Naive B cell (primary cell): ENCODE results near the gene LIMS2. TPM values are rescaled to one million over a fixed set of nuclear protein-coding genes. Genes with fewer than 3 reads are reported as not detected.

Experiments
- ATAC-seq, 2 donors: fragments of 150-1000 bp; cut with Tn5 transposase; 2 replicates each; pipeline ENCODE4 v1.10.0; 2021; ENCODE audit warnings: low read depth in 2 of 2, mild to moderate bottlenecking in 2 of 2, moderate library complexity in 2 of 2
- DNase-seq: peaks from one replicate; pipeline ENCODE4 v3.0.0; 2022
- H3K27ac Mint-ChIP-seq, 6 donors: one replicate each; pipeline ENCODE4 v1.8.0; 2020 to 2022; ENCODE audit warnings: mild to moderate bottlenecking in 6 of 6, mixed read lengths in 6 of 6, moderate library complexity in 5 of 6, inconsistent platforms in 2 of 6
- H3K27me3 Mint-ChIP-seq, 3 donors: one replicate each; pipeline ENCODE4 v1.8.0; 2021 to 2022; ENCODE audit warnings: mixed read lengths in 3 of 3, mild to moderate bottlenecking in 1 of 3
- H3K36me3 Mint-ChIP-seq, 2 donors: one replicate each; pipeline ENCODE4 v1.8.0; 2020 to 2022; ENCODE audit warnings: mixed read lengths in 2 of 2, inconsistent platforms in 1 of 2, mild to moderate bottlenecking in 1 of 2
- H3K4me1 Mint-ChIP-seq, 3 donors: one replicate each; pipeline ENCODE4 v1.8.0; 2020 to 2022; ENCODE audit warnings: mixed read lengths in 3 of 3, inconsistent platforms in 1 of 3, mild to moderate bottlenecking in 1 of 3, moderate library complexity in 1 of 3
- H3K4me3 Mint-ChIP-seq, 8 donors: one replicate each; pipeline ENCODE4 v1.8.0; 2020 to 2022; ENCODE audit warnings: mild to moderate bottlenecking in 8 of 8, mixed read lengths in 8 of 8, moderate library complexity in 8 of 8, inconsistent platforms in 2 of 8
- H3K9me3 Mint-ChIP-seq, 7 donors: one replicate each; pipeline ENCODE4 v1.8.0; 2020 to 2022; ENCODE audit warnings: mixed read lengths in 7 of 7, mild to moderate bottlenecking in 5 of 7, inconsistent platforms in 2 of 7, moderate library complexity in 1 of 7
- polyA plus RNA-seq, 6 donors: library from polyadenylated mRNA; unstranded; fragments of 300-500 nt; fragmentation: Illumina TruSeq; gene quantifications; one replicate each; pipeline ENCODE4 v1.2.3, GENCODE V29; 2021; ENCODE audit warnings: low read depth in 6 of 6

Gene LIMS2
- polyA plus RNA-seq, 6 donors from 2014 or later, result 11.2 to 60.4 (median 27.7) TPM

GRCh38 chr2:127605691-127606263 is 69.6 kb downstream of the LIMS2 start:
- peak overlapping the region in 1 of 8 donors; percentile 35 for H3K4me3 Mint-ChIP-seq
- ATAC-seq (peak in 1 of 2 donors; percentile 25), DNase-seq (no peak)
- peaks cover 5 to 8% of the 10 kb centered on the region in 2 donors for H3K36me3 Mint-ChIP-seq
- H3K4me1 Mint-ChIP-seq, result peaks cover 0 to 47% (median 35%) of the 10 kb centered on the region in 3 donors
- peak overlapping the region in 1 of 6 donors; percentile 27 for H3K27ac Mint-ChIP-seq
- H3K9me3 Mint-ChIP-seq, result peaks cover 4 to 13% (median 7%) of the 10 kb centered on the region in 7 donors
- no peaks in the 10 kb centered on the region for H3K27me3 Mint-ChIP-seq

DNA sequence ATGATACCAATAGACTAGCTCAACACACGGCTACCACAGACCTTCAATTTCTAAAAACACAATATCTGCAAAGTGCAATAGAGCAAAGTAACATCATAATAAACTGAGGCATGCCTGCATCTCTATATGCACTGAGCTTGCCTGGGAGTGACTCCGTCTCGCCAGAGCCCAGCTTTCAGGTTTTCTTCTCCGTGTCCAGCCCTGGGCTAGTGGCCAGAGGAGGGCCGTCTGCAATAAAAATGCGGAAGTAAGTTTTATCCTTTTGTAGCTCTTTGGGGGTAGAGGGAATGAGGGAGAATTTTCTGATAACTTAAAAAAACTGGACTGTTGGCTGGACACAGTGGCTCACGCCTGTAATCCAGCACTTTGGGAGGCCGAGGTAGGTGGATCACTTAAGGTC is 70.3 kb downstream of the LIMS2 start:
- Mint-ChIP-seq H3K27ac (peak overlapping the region in 1 of 6 donors; percentile 7), H3K4me1 (peaks cover 0 to 46% (median 35%) of the 10 kb centered on the region in 3 donors), H3K9me3 (peaks cover 4 to 12% (median 7%) of the 10 kb centered on the region in 7 donors), H3K4me3 (no peak overlapping the region), H3K36me3 (peaks cover 5 to 8% of the 10 kb centered on the region in 2 donors), H3K27me3 (no peaks in the 10 kb centered on the region)
- DNase-seq, result no peak
- ATAC-seq, result no peak

GRCh38 chr2:127599211-127599610 is 76.1 kb downstream of the LIMS2 start:
- DNase-seq (no peak), ATAC-seq (no peak)
- Mint-ChIP-seq H3K4me1 (peaks cover 6 to 20% (median 15%) of the 10 kb centered on the region in 3 donors), H3K27me3 (no peaks in the 10 kb centered on the region), H3K27ac (no peak overlapping the region), H3K4me3 (no peak overlapping the region), H3K9me3 (peaks cover 5 to 12% (median 8%) of the 10 kb centered on the region in 7 donors), H3K36me3 (peaks cover 5 to 8% of the 10 kb centered on the region in 2 donors)

GRCh38 chr2:127598711-127599110 is 76.6 kb downstream of the LIMS2 start:
- Mint-ChIP-seq H3K27me3 (no peaks in the 10 kb centered on the region), H3K4me1 (peaks cover 7 to 21% (median 14%) of the 10 kb centered on the region in 3 donors), H3K36me3 (peaks cover 5 to 8% of the 10 kb centered on the region in 2 donors), H3K27ac (no peak overlapping the region), H3K4me3 (no peak overlapping the region), H3K9me3 (peaks cover 5 to 12% (median 8%) of the 10 kb centered on the region in 7 donors)
- no peak for DNase-seq
- ATAC-seq, result no peak

DNA sequence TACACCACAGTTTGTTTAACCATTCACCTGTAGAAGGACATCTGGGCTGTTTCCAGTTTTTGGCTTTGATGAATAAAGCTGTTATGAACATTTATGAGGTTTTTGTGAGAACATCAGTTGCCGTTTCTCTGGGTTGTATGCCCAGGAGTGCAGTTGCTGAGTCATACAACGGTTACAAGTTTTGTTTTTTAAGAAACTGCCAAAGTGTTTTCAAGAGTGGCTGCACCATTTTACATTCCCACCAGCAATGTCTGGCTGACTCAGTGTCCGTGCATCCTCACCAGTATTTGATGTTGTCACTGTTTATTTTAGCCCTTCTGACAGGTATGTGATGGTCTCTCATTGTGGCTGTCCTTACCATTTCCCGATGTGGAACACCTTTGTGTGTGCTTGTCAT is 77.3 kb downstream of the LIMS2 start:
- Mint-ChIP-seq H3K36me3 (peaks cover 0 to 4% of the 10 kb centered on the region in 2 donors), H3K4me3 (no peak overlapping the region), H3K9me3 (peaks cover 2 to 7% (median 5%) of the 10 kb centered on the region in 7 donors), H3K27ac (no peak overlapping the region), H3K27me3 (no peaks in the 10 kb centered on the region), H3K4me1 (peaks cover 7 to 21% (median 14%) of the 10 kb centered on the region in 3 donors)
- no peak for ATAC-seq
- no peak for DNase-seq

GRCh38 chr2:127597046-127597983 is 78.0 kb downstream of the LIMS2 start:
- Mint-ChIP-seq H3K27ac (no peak overlapping the region), H3K27me3 (no peaks in the 10 kb centered on the region), H3K9me3 (peaks cover 0 to 6% (median 2%) of the 10 kb centered on the region in 7 donors), H3K36me3 (no peaks in the 10 kb centered on the region), H3K4me3 (no peak overlapping the region), H3K4me1 (peaks cover 7 to 21% (median 14%) of the 10 kb centered on the region in 3 donors)
- DNase-seq (no peak), ATAC-seq (no peak)

DNA sequence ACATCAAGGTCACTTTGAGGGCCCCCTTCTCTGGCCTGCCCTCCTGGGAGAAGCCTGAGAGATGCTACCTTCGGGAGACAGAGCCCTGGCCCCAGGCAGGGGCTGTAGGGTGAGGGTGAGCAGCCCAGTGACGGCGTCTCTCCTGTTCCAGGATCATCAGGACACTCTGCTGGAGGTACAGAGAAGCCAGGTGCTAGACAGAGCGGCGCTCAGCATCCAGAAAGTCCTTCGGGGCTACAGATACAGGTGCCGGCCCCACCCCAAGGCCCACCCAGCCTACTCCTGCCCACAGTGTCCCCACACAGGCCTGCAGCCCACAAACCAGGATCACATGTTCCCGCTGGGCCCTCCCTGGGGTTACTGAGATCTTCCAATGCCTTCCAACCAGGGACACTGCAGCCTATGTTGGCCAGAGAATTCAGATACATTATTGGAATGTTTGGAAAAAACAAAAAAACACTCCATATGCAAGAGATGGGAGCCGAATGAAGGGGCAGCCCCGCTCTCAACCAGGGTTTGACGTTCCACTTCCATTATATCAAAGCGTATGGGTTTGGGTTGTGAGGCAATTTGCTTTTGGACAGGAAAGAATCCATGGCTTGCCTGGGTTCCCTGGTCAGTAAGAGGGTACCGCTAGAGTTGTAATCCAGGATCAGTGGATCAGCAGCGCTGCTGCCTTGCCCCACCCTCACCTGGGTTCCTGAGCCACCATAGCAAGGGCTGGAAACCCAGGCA is 78.9 kb downstream of the LIMS2 start:
- no peak overlapping the region for H3K27ac Mint-ChIP-seq
- ATAC-seq (no peak), DNase-seq (no peak)
- peaks cover 13 to 28% (median 14%) of the 10 kb centered on the region in 3 donors for H3K4me1 Mint-ChIP-seq
- no peak overlapping the region for H3K4me3 Mint-ChIP-seq
- H3K27me3 Mint-ChIP-seq, result no peaks in the 10 kb centered on the region
- no peaks in the 10 kb centered on the region for H3K36me3 Mint-ChIP-seq
- H3K9me3 Mint-ChIP-seq, result peaks cover 0 to 4% (median 0%) of the 10 kb centered on the region in 7 donors

DNA sequence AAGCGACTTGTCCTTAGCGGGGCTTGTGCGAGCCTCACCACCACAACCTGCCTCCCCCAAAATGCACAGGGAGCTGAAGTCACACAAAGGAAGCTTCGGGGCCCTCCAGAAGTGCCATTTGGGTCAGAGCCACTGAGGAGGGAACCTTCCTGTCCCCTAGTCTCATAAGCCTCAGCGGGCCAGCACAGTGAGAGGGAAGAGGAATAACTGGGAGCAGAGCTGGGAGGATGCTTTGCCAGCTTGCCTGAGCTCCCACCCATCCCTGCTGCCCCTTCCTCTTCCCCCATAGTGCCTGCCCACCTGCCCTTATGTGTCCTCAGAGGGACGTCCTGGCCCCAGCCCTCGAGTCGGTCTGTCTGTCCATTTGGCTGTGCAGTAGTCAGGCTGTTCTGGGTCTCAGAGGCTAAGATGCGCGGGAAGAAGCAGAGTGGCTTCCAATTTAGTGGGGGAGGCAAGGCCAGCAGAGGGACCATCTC is 81.2 kb downstream of the LIMS2 start:
- H3K36me3 Mint-ChIP-seq, result no peaks in the 10 kb centered on the region
- H3K27ac Mint-ChIP-seq, result peak overlapping the region in 1 of 6 donors; percentile 24
- peak overlapping the region in 1 of 8 donors; percentile 51 for H3K4me3 Mint-ChIP-seq
- H3K27me3 Mint-ChIP-seq, result no peaks in the 10 kb centered on the region
- peaks cover 14 to 34% (median 23%) of the 10 kb centered on the region in 3 donors for H3K4me1 Mint-ChIP-seq
- peaks cover 0 to 4% (median 0%) of the 10 kb centered on the region in 7 donors for H3K9me3 Mint-ChIP-seq
- no peak for ATAC-seq
- DNase-seq, result no peak

DNA sequence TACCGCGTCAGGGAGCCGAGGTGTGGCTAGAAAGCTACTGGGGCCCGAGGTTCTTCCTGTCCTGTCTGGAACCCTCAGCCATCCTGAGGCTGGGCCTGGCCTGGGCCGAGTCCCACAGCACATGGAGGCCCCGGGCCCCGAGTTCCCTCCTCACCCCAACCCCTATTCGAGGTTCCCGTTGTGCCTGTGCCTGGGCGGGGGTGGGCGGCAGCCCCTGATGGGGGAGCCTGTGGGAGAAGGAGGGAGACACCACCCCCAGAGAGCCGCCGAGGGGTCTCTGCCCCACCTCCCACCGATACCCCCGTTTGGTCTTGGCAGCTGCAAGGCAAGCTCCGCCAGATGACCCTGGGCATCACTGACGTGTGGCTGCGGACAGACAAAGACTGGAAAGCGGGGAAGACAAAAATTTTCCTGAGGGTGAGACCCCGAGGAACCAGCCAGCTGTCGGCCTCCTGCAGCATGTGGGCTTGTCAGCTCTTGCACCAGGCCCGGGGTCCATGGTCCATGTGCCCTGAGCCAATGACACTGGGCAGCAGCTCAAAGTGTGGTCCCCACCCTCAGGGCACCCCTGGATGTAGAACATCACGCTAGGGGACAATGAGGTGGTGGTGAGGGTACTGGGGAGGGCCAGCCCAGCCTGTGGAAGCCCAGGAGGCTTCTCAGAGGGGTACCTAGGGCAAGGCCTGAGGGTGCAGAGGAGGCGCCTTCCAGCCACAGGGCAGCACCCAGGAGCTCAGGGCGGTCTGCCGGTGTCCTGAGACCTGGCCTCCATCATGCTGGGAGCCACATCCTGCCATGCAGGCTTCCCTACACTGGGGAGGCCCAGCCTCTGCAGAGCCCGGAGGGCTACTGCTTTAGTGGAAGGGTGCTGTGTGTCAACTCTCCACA is 81.9 kb downstream of the LIMS2 start:
- DNase-seq, result no peak

GRCh38 chr2:127592761-127593227 is 82.5 kb downstream of the LIMS2 start:
- Mint-ChIP-seq H3K27me3 (no peaks in the 10 kb centered on the region), H3K27ac (no peak overlapping the region), H3K36me3 (no peaks in the 10 kb centered on the region), H3K4me1 (peaks cover 16 to 41% (median 23%) of the 10 kb centered on the region in 3 donors), H3K9me3 (peaks cover 0 to 4% (median 0%) of the 10 kb centered on the region in 7 donors), H3K4me3 (no peak overlapping the region)
- DNase-seq (no peak), ATAC-seq (no peak)

More for the DNA sequence above, 81.9 kb downstream of the LIMS2 start:
- H3K9me3 Mint-ChIP-seq, result peaks cover 0 to 4% (median 0%) of the 10 kb centered on the region in 7 donors
- no peaks in the 10 kb centered on the region for H3K36me3 Mint-ChIP-seq
- peak overlapping the region in 1 of 8 donors; percentile 21 for H3K4me3 Mint-ChIP-seq
- H3K4me1 Mint-ChIP-seq, result peaks cover 14 to 34% (median 23%) of the 10 kb centered on the region in 3 donors
- peak overlapping the region in 1 of 6 donors; percentile 24 for H3K27ac Mint-ChIP-seq
- H3K27me3 Mint-ChIP-seq, result no peaks in the 10 kb centered on the region
- ATAC-seq, result no peak

DNA sequence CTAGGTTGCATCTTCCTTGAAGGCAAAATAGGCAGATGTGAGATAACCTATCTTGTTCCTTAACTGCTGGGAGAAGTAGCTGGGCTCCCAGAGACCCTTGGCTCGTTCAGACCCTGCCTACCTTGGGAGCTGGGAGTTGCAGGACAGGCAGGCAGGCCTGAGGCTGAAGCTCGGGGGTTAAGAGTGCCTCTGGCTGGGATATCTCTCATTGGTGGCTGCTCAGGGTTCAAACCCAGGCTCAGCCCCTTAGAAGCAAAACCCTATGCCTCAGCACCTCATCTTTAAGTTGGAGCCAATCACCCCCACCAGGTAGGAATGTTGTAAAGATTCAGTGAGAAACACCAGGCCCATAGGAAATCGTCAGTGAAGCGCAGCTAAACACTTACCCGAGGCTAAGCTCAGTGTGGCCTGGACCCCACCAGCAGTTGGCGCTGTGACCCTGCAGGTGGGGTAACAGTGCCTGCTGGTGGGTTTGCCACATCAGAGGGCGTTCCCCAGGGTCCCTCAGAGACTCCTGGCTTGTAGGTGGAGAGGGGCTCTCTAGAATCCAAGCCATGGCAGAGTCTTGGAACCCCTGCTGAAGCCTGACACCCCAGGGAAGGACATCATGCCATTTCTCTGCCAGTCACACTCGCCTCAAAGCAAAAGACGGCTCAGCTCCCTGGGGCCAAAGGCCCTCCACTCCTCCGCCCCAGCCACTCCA is 84.0 kb downstream of the LIMS2 start:
- peak overlapping the region in 1 of 8 donors; percentile 12 for H3K4me3 Mint-ChIP-seq
- peaks cover 0 to 4% (median 0%) of the 10 kb centered on the region in 7 donors for H3K9me3 Mint-ChIP-seq
- peak overlapping the region in 3 of 6 donors; percentile 28 to 78 (median 77) for H3K27ac Mint-ChIP-seq
- DNase-seq, result peak; percentile 71
- peak; percentile 99 for ATAC-seq
- no peaks in the 10 kb centered on the region for H3K36me3 Mint-ChIP-seq
- H3K27me3 Mint-ChIP-seq, result no peaks in the 10 kb centered on the region
- H3K4me1 Mint-ChIP-seq, result peaks cover 19 to 49% (median 26%) of the 10 kb centered on the region in 3 donors
